ENCODE results near the gene ADAMTS17.

DNA sequence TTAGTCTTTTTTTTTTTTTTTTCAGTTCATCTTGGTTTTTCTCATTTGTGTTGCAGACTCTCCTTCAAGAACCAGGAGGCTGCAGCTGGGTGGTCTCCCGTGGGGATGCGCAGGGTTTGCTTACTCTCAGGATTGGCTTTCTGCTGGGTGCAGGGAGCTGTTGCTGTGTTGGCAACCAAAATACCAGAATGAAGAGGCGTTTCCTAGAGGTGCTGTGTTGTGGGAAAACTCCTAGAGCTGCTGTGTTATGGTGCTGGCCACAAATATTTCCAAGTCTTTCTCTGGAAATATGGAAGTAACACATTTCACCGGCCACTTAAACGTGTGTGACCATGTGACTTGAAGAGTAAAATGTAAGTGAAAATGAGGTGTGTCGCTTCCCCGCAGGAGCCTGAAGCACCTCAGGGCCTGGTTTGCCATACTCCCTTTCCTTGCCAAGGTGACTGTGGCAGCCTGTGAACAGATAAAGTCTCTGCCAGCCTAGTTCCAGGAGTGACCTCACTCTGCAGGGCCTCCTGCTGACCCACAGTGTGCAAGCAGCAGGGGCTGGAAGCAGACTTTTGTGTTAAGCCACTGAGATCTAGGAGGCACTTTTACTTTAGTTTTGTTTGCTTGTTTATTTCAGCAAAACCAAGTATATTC is 258.9 kb downstream of the ADAMTS17 start:
- TF ChIP-seq, protein P1, sequence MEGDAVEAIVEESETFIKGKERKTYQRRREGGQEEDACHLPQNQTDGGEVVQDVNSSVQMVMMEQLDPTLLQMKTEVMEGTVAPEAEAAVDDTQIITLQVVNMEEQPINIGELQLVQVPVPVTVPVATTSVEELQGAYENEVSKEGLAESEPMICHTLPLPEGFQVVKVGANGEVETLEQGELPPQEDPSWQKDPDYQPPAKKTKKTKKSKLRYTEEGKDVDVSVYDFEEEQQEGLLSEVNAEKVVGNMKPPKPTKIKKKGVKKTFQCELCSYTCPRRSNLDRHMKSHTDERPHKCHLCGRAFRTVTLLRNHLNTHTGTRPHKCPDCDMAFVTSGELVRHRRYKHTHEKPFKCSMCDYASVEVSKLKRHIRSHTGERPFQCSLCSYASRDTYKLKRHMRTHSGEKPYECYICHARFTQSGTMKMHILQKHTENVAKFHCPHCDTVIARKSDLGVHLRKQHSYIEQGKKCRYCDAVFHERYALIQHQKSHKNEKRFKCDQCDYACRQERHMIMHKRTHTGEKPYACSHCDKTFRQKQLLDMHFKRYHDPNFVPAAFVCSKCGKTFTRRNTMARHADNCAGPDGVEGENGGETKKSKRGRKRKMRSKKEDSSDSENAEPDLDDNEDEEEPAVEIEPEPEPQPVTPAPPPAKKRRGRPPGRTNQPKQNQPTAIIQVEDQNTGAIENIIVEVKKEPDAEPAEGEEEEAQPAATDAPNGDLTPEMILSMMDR (IDR thresholded peaks at IDR 0.05; ENCODE audit: borderline replicate concordance, extremely low read depth, low read length, poor library complexity, severe bottlenecking) = no peak
- no peak for TF ChIP-seq EZH2 (IDR thresholded peaks at IDR 0.05; ENCODE audit: borderline replicate concordance, low read depth, low read length, severe bottlenecking)
